Measurements from ENCODE around the gene THAP4. TPM values are rescaled to one million over a fixed set of nuclear protein-coding genes. Genes with fewer than 3 reads are reported as not detected.

THAP4 gene
- total RNA-seq, 1 donor from 2014 or later: 46.0 TPM

- Histone ChIP-seq H2AFZ (ENCODE audit: low read depth, low read length) (no peak overlapping the region), H3K36me3 (ENCODE audit: insufficient read depth, low read length) (no peaks in the 10 kb centered on the region), H3K79me2 (ENCODE audit: insufficient read depth, low read length) (peaks cover 43% of the 10 kb centered on the region), H4K20me1 (ENCODE audit: insufficient read depth, low read length) (peaks cover 52% of the 10 kb centered on the region), H3K27me3 (ENCODE audit: insufficient read depth, low read length) (no peaks in the 10 kb centered on the region), H3K4me3 (ENCODE audit: insufficient read depth, low read depth, low read length) (peak overlapping the region; percentile 73), H3K27ac (ENCODE audit: low read depth, low read length) (no peak overlapping the region), H3K9ac (ENCODE audit: low read length) (peak overlapping the region; percentile 80), H3K4me1 (ENCODE audit: insufficient read depth, low read length) (peaks cover 25% of the 10 kb centered on the region), H3K4me2 (ENCODE audit: low read length) (peak overlapping the region; percentile 91), H3K9me3 (ENCODE audit: insufficient read depth, low read depth, low read length) (no peaks in the 10 kb centered on the region)
- peak overlapping the region; percentile 90 for H3K4me3 Mint-ChIP-seq (ENCODE audit: unreplicated experiment)
- H3K36me3 Mint-ChIP-seq (ENCODE audit: low read depth, unreplicated experiment): no peaks in the 10 kb centered on the region
- no peak for FAIRE-seq
- no peak for DNase-seq (ENCODE audit: low read depth)
- H3K9me3 Mint-ChIP-seq (ENCODE audit: unreplicated experiment): peaks cover 1% of the 10 kb centered on the region
- TF ChIP-seq, protein P1, sequence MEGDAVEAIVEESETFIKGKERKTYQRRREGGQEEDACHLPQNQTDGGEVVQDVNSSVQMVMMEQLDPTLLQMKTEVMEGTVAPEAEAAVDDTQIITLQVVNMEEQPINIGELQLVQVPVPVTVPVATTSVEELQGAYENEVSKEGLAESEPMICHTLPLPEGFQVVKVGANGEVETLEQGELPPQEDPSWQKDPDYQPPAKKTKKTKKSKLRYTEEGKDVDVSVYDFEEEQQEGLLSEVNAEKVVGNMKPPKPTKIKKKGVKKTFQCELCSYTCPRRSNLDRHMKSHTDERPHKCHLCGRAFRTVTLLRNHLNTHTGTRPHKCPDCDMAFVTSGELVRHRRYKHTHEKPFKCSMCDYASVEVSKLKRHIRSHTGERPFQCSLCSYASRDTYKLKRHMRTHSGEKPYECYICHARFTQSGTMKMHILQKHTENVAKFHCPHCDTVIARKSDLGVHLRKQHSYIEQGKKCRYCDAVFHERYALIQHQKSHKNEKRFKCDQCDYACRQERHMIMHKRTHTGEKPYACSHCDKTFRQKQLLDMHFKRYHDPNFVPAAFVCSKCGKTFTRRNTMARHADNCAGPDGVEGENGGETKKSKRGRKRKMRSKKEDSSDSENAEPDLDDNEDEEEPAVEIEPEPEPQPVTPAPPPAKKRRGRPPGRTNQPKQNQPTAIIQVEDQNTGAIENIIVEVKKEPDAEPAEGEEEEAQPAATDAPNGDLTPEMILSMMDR (IDR thresholded peaks at IDR 0.05; ENCODE audit: insufficient read depth, low read depth, low read length): no peak
- TF ChIP-seq EZH2 (IDR thresholded peaks at IDR 0.05; ENCODE audit: insufficient read depth, low read length): no peak
- peak overlapping the region; percentile 69 for H3K27ac Mint-ChIP-seq (ENCODE audit: unreplicated experiment)
- H3K27me3 Mint-ChIP-seq (ENCODE audit: low read depth, unreplicated experiment): no peaks in the 10 kb centered on the region
- H3K4me1 Mint-ChIP-seq (ENCODE audit: low read depth, unreplicated experiment): peaks cover 12% of the 10 kb centered on the region
Observed at GRCh38 chr2:241560162-241560882, 76.6 kb downstream of the THAP4 start.

DNA sequence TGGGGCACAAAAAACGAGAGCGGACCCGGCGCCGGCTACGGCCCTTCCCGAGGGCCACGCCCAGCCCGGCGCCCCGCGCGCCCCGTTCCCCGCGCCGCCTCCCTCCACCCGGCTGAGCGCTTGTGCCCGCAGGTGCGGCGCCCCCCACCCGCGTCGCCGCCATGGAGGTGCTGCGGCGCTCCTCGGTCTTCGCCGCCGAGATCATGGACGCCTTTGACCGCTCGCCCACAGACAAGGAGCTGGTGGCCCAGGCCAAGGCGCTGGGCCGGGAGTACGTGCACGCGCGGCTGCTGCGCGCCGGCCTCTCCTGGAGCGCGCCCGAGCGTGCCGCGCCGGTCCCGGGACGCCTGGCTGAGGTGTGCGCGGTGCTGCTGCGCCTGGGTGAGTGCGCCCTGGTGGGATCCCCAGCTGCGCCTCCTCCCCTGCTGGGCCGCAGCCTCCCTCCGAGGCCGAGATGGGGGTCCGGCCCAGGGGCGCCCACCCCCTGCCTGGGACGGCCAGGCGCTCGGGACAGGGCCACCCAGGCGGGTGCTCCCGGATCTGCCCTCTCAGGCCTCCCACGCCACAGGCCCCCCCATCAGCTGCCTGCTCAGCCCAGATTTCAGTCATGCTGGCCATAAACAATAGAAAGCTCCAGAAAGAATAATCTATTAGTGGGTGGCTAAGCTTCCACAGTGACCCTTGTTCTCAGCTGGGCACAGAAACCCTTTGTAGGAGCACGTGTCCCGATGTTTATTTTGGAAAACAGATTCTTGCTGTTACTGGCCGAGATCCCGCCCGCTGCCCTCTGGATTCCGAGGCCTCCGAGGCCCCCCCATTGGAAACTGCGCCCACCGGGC, 77.4 kb downstream of the THAP4 start:
- Histone ChIP-seq H3K4me2 (ENCODE audit: low read length) (peak overlapping the region; percentile 91), H3K9me3 (ENCODE audit: insufficient read depth, low read depth, low read length) (no peaks in the 10 kb centered on the region), H2AFZ (ENCODE audit: low read depth, low read length) (peak overlapping the region; percentile 56), H3K79me2 (ENCODE audit: insufficient read depth, low read length) (peaks cover 37% of the 10 kb centered on the region), H3K9ac (ENCODE audit: low read length) (peak overlapping the region; percentile 80), H3K4me3 (ENCODE audit: insufficient read depth, low read depth, low read length) (peak overlapping the region; percentile 73), H3K36me3 (ENCODE audit: insufficient read depth, low read length) (no peaks in the 10 kb centered on the region), H4K20me1 (ENCODE audit: insufficient read depth, low read length) (peaks cover 46% of the 10 kb centered on the region), H3K4me1 (ENCODE audit: insufficient read depth, low read length) (peaks cover 25% of the 10 kb centered on the region), H3K27me3 (ENCODE audit: insufficient read depth, low read length) (no peaks in the 10 kb centered on the region), H3K27ac (ENCODE audit: low read depth, low read length) (peak overlapping the region; percentile 33)
- peak; percentile 39 for DNase-seq (ENCODE audit: low read depth)
- TF ChIP-seq, protein P1 (IDR thresholded peaks at IDR 0.05; ENCODE audit: insufficient read depth, low read depth, low read length): no peak
- TF ChIP-seq EZH2 (IDR thresholded peaks at IDR 0.05; ENCODE audit: insufficient read depth, low read length): no peak
- no peaks in the 10 kb centered on the region for H3K36me3 Mint-ChIP-seq (ENCODE audit: low read depth, unreplicated experiment)
- H3K4me1 Mint-ChIP-seq (ENCODE audit: low read depth, unreplicated experiment): peaks cover 12% of the 10 kb centered on the region
- H3K27me3 Mint-ChIP-seq (ENCODE audit: low read depth, unreplicated experiment): peaks cover 3% of the 10 kb centered on the region
- peaks cover 1% of the 10 kb centered on the region for H3K9me3 Mint-ChIP-seq (ENCODE audit: unreplicated experiment)
- peak overlapping the region; percentile 90 for H3K4me3 Mint-ChIP-seq (ENCODE audit: unreplicated experiment)
- peak overlapping the region; percentile 69 for H3K27ac Mint-ChIP-seq (ENCODE audit: unreplicated experiment)
- FAIRE-seq: no peak
